HepG2 (cell line): ENCODE results near the gene HELZ. TPM values are rescaled to one million over a fixed set of nuclear protein-coding genes. Genes with fewer than 3 reads are reported as not detected.

ENCODE experiments used
- ATAC-seq: fragments of 200-7000 bp; cut with Tn5 transposase; 3 replicates; pipeline ENCODE4 v1.9.1; 2020; ENCODE audit warnings: mild to moderate bottlenecking, moderate library complexity
- BruUV-seq: library from RNA; stranded (reverse); fragments of 400-500 nt; replicated peaks from 2 replicates; lab custom pipeline; 2021; lab: Mats Ljungman, UMichigan
- CTCF ChIA-PET: fragments of 300-600 bp; formaldehyde crosslinking; extraction: SDS; loops from one replicate; lab custom pipeline; 2021; ENCODE audit warnings: low total read pairs, inconsistent platforms, low intra/inter-chr PET ratio; lab: Yijun Ruan, JAX
- POLR2A ChIA-PET: fragments of 350-600 bp; sonication (Branson Sonifier 250); formaldehyde crosslinking; loops from one replicate; lab custom pipeline; 2020; ENCODE audit warnings: antibody characterized with exemption, inconsistent platforms; lab: Yijun Ruan, JAX
- DNase-seq: peaks from one replicate; pipeline ENCODE4 v3.0.0-alpha.2; 2015; ENCODE audit warnings: low spot score
- FAIRE-seq: peaks from 3 replicates; lab custom pipeline; 2011; peaks lifted over from hg19 to GRCh38; lab: Jason Lieb, UNC
- H2AFZ ChIP-seq: one replicate; pipeline ENCODE4 v1.6.1; 2011; ENCODE audit warnings: low read length, inconsistent platforms
- H3K27ac ChIP-seq: fragments of 300-600 bp; 3 replicates; pipeline ENCODE4 v1.8.0; 2011; ENCODE audit warnings: mixed run types, mild to moderate bottlenecking, mixed read lengths, low read length, inconsistent platforms; ENCODE audit not compliant: insufficient read depth; ENCODE audit errors: extremely low read length
- H3K27me3 ChIP-seq, 2 experiments: fragments of 200-600 bp in 1 of 2; 2 replicates in 1 of 2; 3 replicates in 1 of 2; pipeline versions ENCODE4 v1.6.0 to v1.8.0; 2011; ENCODE audit warnings: low read length in 2 of 2, mild to moderate bottlenecking in 2 of 2, moderate library complexity in 2 of 2, inconsistent platforms in 1 of 2; ENCODE audit not compliant: insufficient read depth in 2 of 2, control insufficient read depth in 1 of 2
- H3K36me3 ChIP-seq, 2 experiments: fragments of 200-600 bp in 1 of 2; replicated peaks in 1 of 2; 2 replicates in 1 of 2; 3 replicates in 1 of 2; pipeline versions ENCODE4 v1.5.1 to v1.8.0; 2011; ENCODE audit warnings: low read length in 2 of 2, inconsistent platforms in 1 of 2; ENCODE audit not compliant: insufficient read depth in 2 of 2, control insufficient read depth in 1 of 2
- H3K4me1 ChIP-seq: 2 replicates; pipeline ENCODE4 v1.5.1; 2012; ENCODE audit warnings: low read length, inconsistent platforms; ENCODE audit not compliant: insufficient read depth
- H3K4me2 ChIP-seq: 2 replicates; pipeline ENCODE4 v1.6.0; 2011; ENCODE audit warnings: low read depth, low read length, inconsistent platforms
- H3K4me3 ChIP-seq, 3 experiments: fragments of 200-600 bp in 1 of 3; sonication (generic), shearing (Covaris generic) in 1 of 3; replicated peaks in 1 of 3; 2 replicates each; pipeline ENCODE4 v1.5.1; 2011 to 2016; ENCODE audit warnings: low read length in 3 of 3, inconsistent platforms in 2 of 3, low read depth in 2 of 3, mild to moderate bottlenecking in 2 of 3, control low read depth in 1 of 3, mixed read lengths in 1 of 3; ENCODE audit not compliant: insufficient read depth in 1 of 3
- H3K79me2 ChIP-seq: one replicate; pipeline ENCODE4 v1.6.1; 2011; ENCODE audit warnings: low read length, inconsistent platforms; ENCODE audit not compliant: insufficient read depth
- H3K9ac ChIP-seq: 2 replicates; pipeline ENCODE4 v1.6.0; 2011; ENCODE audit warnings: mild to moderate bottlenecking, low read depth, low read length, inconsistent platforms; ENCODE audit not compliant: insufficient read depth
- H3K9me3 ChIP-seq: 2 replicates; pipeline ENCODE4 v1.5.1; 2012; ENCODE audit warnings: mild to moderate bottlenecking, low read length
- H4K20me1 ChIP-seq: 2 replicates; pipeline ENCODE4 v1.6.0; 2011; ENCODE audit warnings: inconsistent platforms, mild to moderate bottlenecking, low read length, moderate library complexity; ENCODE audit not compliant: insufficient read depth
- AGO1 ChIP-seq: fragments of 200-400 bp; formaldehyde crosslinking; IDR thresholded peaks from 2 replicates; pipeline ENCODE4 v1.6.1; 2017; ENCODE audit warnings: mild to moderate bottlenecking, low read depth, low read length, moderate library complexity; ENCODE audit not compliant: poor library complexity, severe bottlenecking
- CENPX ChIP-seq: sonication (generic); formaldehyde crosslinking; IDR thresholded peaks from 2 replicates; pipeline ENCODE4 v1.9.0; 2021; ENCODE audit warnings: mild to moderate bottlenecking, missing genetic modification reagents, moderate library complexity
- FLYWCH1 ChIP-seq: sonication (generic); formaldehyde crosslinking; IDR thresholded peaks from 2 replicates; pipeline ENCODE4 v1.8.1; 2023; ENCODE audit warnings: mild to moderate bottlenecking, missing genetic modification reagents
- IKZF5 ChIP-seq: IDR thresholded peaks from 2 replicates; pipeline ENCODE4 v1.6.1; 2018; ENCODE audit warnings: missing genetic modification reagents, mild to moderate bottlenecking, missing compliant biosample characterization
- ISX ChIP-seq: sonication (generic); formaldehyde crosslinking; conservative IDR thresholded peaks from 2 replicates; pipeline ENCODE4 v1.5.0; 2020; ENCODE audit warnings: missing genetic modification reagents
- KLF9 ChIP-seq: IDR thresholded peaks from 2 replicates; pipeline ENCODE4 v1.6.1; 2016; ENCODE audit warnings: low read depth
- NKX3-1 ChIP-seq: sonication (generic); formaldehyde crosslinking; IDR thresholded peaks from 2 replicates; pipeline ENCODE4 v1.5.0; 2020; ENCODE audit warnings: missing genetic modification reagents
- PAWR ChIP-seq: sonication (generic); formaldehyde crosslinking; IDR thresholded peaks from 2 replicates; pipeline ENCODE4 v1.4.0; 2020; ENCODE audit warnings: missing genetic modification reagents, mild to moderate bottlenecking, borderline replicate concordance
- POLR2AphosphoS5 ChIP-seq: IDR thresholded peaks from 2 replicates; pipeline ENCODE4 v1.6.1; 2012; ENCODE audit warnings: low read depth, low read length
- THAP11 ChIP-seq: IDR thresholded peaks from 2 replicates; pipeline ENCODE4 v1.6.1; 2016; ENCODE audit warnings: missing biosample characterization, missing genetic modification reagents
- ZFP82 ChIP-seq: sonication (generic); formaldehyde crosslinking; IDR thresholded peaks from 2 replicates; pipeline ENCODE4 v1.5.1; 2020; ENCODE audit warnings: mild to moderate bottlenecking, missing genetic modification reagents, borderline replicate concordance
- ZNF281 ChIP-seq: sonication (generic); formaldehyde crosslinking; IDR thresholded peaks from 2 replicates; pipeline ENCODE4 v1.4.0; 2020; ENCODE audit warnings: missing genetic modification reagents, borderline replicate concordance
- ZNF292 ChIP-seq: sonication (generic); formaldehyde crosslinking; IDR thresholded peaks from 2 replicates; pipeline ENCODE4 v1.8.1; 2022; ENCODE audit warnings: mild to moderate bottlenecking, low read depth, missing genetic modification reagents, borderline replicate concordance
- ZNF441 ChIP-seq: sonication (generic); formaldehyde crosslinking; IDR thresholded peaks from 2 replicates; pipeline ENCODE4 v1.7.0; 2021; ENCODE audit warnings: missing genetic modification reagents, borderline replicate concordance
- ZNF550 ChIP-seq: sonication (generic); formaldehyde crosslinking; IDR thresholded peaks from 2 replicates; pipeline ENCODE4 v1.4.0; 2020; ENCODE audit warnings: mild to moderate bottlenecking, missing genetic modification reagents, borderline replicate concordance
- ZNF567 ChIP-seq: sonication (generic); formaldehyde crosslinking; IDR thresholded peaks from 2 replicates; pipeline ENCODE4 v1.8.1; 2023; ENCODE audit warnings: mild to moderate bottlenecking, missing genetic modification reagents, borderline replicate concordance
- WGBS: methylation state at CpG from one replicate; pipeline ENCODE4 v1.1.6; 2017; ENCODE audit warnings: low lambda C conversion rate; 5-methylcytosine and 5-hydroxymethylcytosine counted together
- in situ Hi-C: cut with HindIII; loops from 2 replicates; pipeline ENCODE4 v1.10.0; 2017; ENCODE audit warnings: low pct_unique_long_range_greater_than_20kb; ENCODE audit not compliant: extremely low pct_ligation_motif_present
- intact Hi-C: fragments of 100-400 bp; cut with micrococcal nuclease; formaldehyde crosslinking; loops from one replicate; pipeline ENCODE4 v1.10.0; 2022; ENCODE audit not compliant: unreplicated experiment
- polyA plus RNA-seq, 8 experiments: library from polyadenylated mRNA; depleted of rRNA in 3 of 8; stranded (reverse) in 7 of 8; unstranded in 1 of 8; fragments of >200 nt; fragmentation: Illumina TruSeq in 4 of 8; extraction: Trizol in 4 of 8; gene quantifications; 2 replicates each; pipeline versions ENCODE4 v1.2.1 to v1.2.3, GENCODE V29; 2011 to 2016; ENCODE audit warnings: low read depth in 4 of 8, missing spikeins in 1 of 8, mixed read lengths in 1 of 8; ENCODE audit not compliant: insufficient read depth in 1 of 8
- total RNA-seq, 5 experiments: library from RNA; depleted of rRNA; stranded (reverse); fragments of >200 nt; fragmentation: Illumina TruSeq; extraction: Trizol; gene quantifications; 2 replicates each; pipeline ENCODE4 v1.2.3, GENCODE V29; 2016; ENCODE audit warnings: low read depth in 1 of 5

The HELZ gene
- total and polyA plus RNA-seq, 2 of the 13 experiments (the other 11 are each of a cell fraction or from before 2014, with no cell fraction given): 35.3 to 52.4 TPM

GRCh38 chr17:67030641-67031040 lies 214.4 kb downstream of the HELZ start:
- Histone ChIP-seq H3K4me2 (no peak overlapping the region), H3K36me3 (no peaks in the 10 kb centered on the region), H3K4me3 (no peak overlapping the region), H4K20me1 (no peaks in the 10 kb centered on the region), H3K9me3 (no peaks in the 10 kb centered on the region), H2AFZ (no peak overlapping the region), H3K4me1 (no peaks in the 10 kb centered on the region), H3K79me2 (no peaks in the 10 kb centered on the region), H3K27ac (no peak overlapping the region), H3K9ac (no peak overlapping the region), H3K27me3 (peaks cover 8 to 44% of the 10 kb centered on the region in 2 experiments; a peak in 3 of 5 replicates)
- in situ Hi-C loops: no loop called here
- ChIA-PET CTCF (no interaction called here), POLR2A (no interaction called here)
- ATAC-seq (no peak), DNase-seq (no peak), FAIRE-seq (no peak)
- 65% methylated on average over 20 of the region's 21 CpGs for WGBS
- intact Hi-C loops: no loop called here
- no TSS peak for BruUV-seq
- TF ChIP-seq ZNF550 (CRISPR knock-in tag) (no peak), ZNF281 (CRISPR knock-in tag) (no peak), IKZF5 (no peak), AGO1 (no peak), ISX (CRISPR knock-in tag) (no peak), ZNF441 (CRISPR knock-in tag) (no peak), THAP11 (CRISPR knock-in tag) (no peak), PAWR (CRISPR knock-in tag) (no peak), ZFP82 (CRISPR knock-in tag) (no peak), ZNF567 (CRISPR knock-in tag) (no peak), KLF9 (CRISPR knock-in tag) (no peak), POLR2AphosphoS5 (no peak), CENPX (CRISPR knock-in tag) (no peak), NKX3-1 (no peak), ZNF292 (CRISPR knock-in tag) (no peak), FLYWCH1 (CRISPR knock-in tag) (no peak)
